OCI-LY7 (cell line): ENCODE results near the gene PRRG2. TPM values are rescaled to one million over a fixed set of nuclear protein-coding genes. Genes with fewer than 3 reads are reported as not detected.
A peak's percentile ranks its signal among the peaks of the same experiment; 100 is the strongest.

Experiments used
- BruUV-seq: library from RNA; stranded (reverse); fragments of 400-500 nt; replicated peaks from 2 replicates; lab custom pipeline; 2021; lab: Mats Ljungman, UMichigan
- CTCF ChIA-PET: fragments of 300-600 bp; sonication (Branson Sonifier 250); formaldehyde crosslinking; loops from one replicate; lab custom pipeline; 2022; ENCODE audit warnings: antibody characterized with exemption; ENCODE audit not compliant: unreplicated experiment; lab: Charles Lee
- POLR2A ChIA-PET: fragments of 300-600 bp; sonication (Branson Sonifier 250); formaldehyde crosslinking; loops from one replicate; lab custom pipeline; 2022; ENCODE audit warnings: antibody characterized with exemption; lab: Charles Lee
- DNase-seq: peaks from one replicate; pipeline ENCODE4 v3.0.0-alpha.2; 2015; ENCODE audit warnings: low spot score
- H2AFZ ChIP-seq: fragments of 200-600 bp; sonication (generic), shearing (Covaris generic); 2 replicates; pipeline ENCODE4 v1.6.1; 2014; ENCODE audit warnings: mild to moderate bottlenecking, antibody characterized with exemption, low read length, moderate library complexity
- H3K27ac ChIP-seq: fragments of 200-600 bp; sonication (generic); 2 replicates; pipeline ENCODE4 v1.5.1; 2014; ENCODE audit warnings: mixed run types, low read depth, mild to moderate bottlenecking, moderate library complexity, low read length, inconsistent platforms; ENCODE audit not compliant: poor library complexity, severe bottlenecking
- H3K36me3 ChIP-seq: fragments of 200-600 bp; sonication (generic); 2 replicates; pipeline ENCODE4 v1.6.1; 2014; ENCODE audit warnings: mild to moderate bottlenecking, antibody characterized with exemption, low read length, moderate library complexity, mixed read lengths; ENCODE audit not compliant: insufficient read depth
- H3K4me1 ChIP-seq: fragments of 200-600 bp; sonication (generic); 2 replicates; pipeline ENCODE4 v1.5.1; 2014; ENCODE audit warnings: mild to moderate bottlenecking, low read length; ENCODE audit not compliant: insufficient read depth, poor library complexity, severe bottlenecking
- H3K4me2 ChIP-seq: fragments of 200-600 bp; sonication (generic); 2 replicates; pipeline ENCODE4 v1.6.1; 2014; ENCODE audit warnings: mild to moderate bottlenecking, low read length
- H3K4me3 ChIP-seq: fragments of 200-600 bp; sonication (generic); 2 replicates; pipeline ENCODE4 v1.5.1; 2014; ENCODE audit warnings: mild to moderate bottlenecking, low read depth, low read length; ENCODE audit not compliant: poor library complexity, severe bottlenecking
- H3K79me2 ChIP-seq: fragments of 200-600 bp; sonication (generic); 2 replicates; pipeline ENCODE4 v1.6.1; 2016; ENCODE audit warnings: low read depth, mild to moderate bottlenecking, low read length, moderate library complexity, mixed read lengths; ENCODE audit not compliant: insufficient read depth
- H3K9me2 ChIP-seq: fragments of 200-600 bp; sonication (generic); 2 replicates; pipeline ENCODE4 v1.6.1; 2016; ENCODE audit warnings: mild to moderate bottlenecking, low read length, mixed read lengths; ENCODE audit not compliant: insufficient read depth
- H3K9me3 ChIP-seq: fragments of 200-600 bp; sonication (generic); 2 replicates; pipeline ENCODE4 v1.6.1; 2014; ENCODE audit warnings: mild to moderate bottlenecking, mixed run types, low read length, mixed read lengths
- H4K20me1 ChIP-seq: fragments of 200-600 bp; sonication (generic); 2 replicates; pipeline ENCODE4 v1.6.1; 2014; ENCODE audit warnings: mild to moderate bottlenecking, antibody characterized with exemption, low read length, moderate library complexity, mixed read lengths; ENCODE audit not compliant: insufficient read depth
- CTCF ChIP-seq: fragments of 200-600 bp; sonication (generic); conservative IDR thresholded peaks from 2 replicates; pipeline ENCODE4 v1.5.1; 2014; ENCODE audit warnings: mild to moderate bottlenecking, antibody characterized with exemption, low read length, moderate library complexity, mixed read lengths
- EZH2phosphoT487 ChIP-seq: fragments of 200-600 bp; sonication (generic); IDR thresholded peaks from 2 replicates; pipeline ENCODE4 v1.6.1; 2018; ENCODE audit warnings: low read depth, borderline replicate concordance, mild to moderate bottlenecking, mixed run types, antibody characterized with exemption, low read length, moderate library complexity, mixed read lengths
- intact Hi-C: fragments of 100-400 bp; cut with micrococcal nuclease; formaldehyde crosslinking; loops from one replicate; pipeline ENCODE4 v1.10.0; 2022; ENCODE audit not compliant: unreplicated experiment
- total RNA-seq, 2 experiments: library from RNA; depleted of rRNA in 1 of 2; stranded (reverse); fragments of >200 nt in 1 of 2; shearing (Covaris generic) in 1 of 2; gene quantifications; 2 replicates each; pipeline ENCODE4 v1.2.3, GENCODE V29; 2014 to 2022

Gene PRRG2
- total RNA-seq, 2 experiments from 2014 or later, result 2.4 to 2.7 TPM

DNA sequence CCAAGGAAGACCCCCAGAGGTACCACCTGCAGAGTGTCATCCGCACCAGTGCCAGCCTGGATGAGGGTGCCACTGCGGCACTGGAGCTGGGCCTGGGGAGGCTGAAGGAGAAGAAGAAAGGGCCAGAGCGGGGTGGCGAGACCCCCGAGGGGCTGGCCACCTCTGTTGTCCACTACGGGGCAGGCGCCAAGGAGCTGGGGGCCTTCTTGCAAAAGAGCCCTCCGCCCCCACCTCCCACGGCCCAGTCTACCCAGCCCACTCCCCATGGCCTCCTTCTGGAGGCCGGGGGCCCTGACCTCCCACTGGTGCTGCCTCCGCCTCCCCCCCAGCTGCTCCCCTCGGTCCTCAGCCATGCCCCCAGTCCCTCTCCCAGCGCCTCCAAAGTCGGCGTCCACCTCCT lies 15.3 kb downstream of the PRRG2 start:
- POLR2A ChIA-PET, result interaction anchor here (0.7 kb wide), 1 partner anchor 44 kb away, joined by 3 read pairs; no protein-coding TSS in a partner anchor
- CTCF ChIA-PET, result no interaction called here
- Histone ChIP-seq H3K9me3 (no peaks in the 10 kb centered on the region), H2AFZ (no peak overlapping the region), H3K79me2 (peaks cover 25% of the 10 kb centered on the region), H3K27ac (no peak overlapping the region), H3K36me3 (peaks cover 76% of the 10 kb centered on the region), H3K4me2 (no peak overlapping the region), H3K9me2 (no peaks in the 10 kb centered on the region), H4K20me1 (peaks cover 8% of the 10 kb centered on the region; the same call in 1 of the 2 replicates), H3K4me1 (peaks cover 8% of the 10 kb centered on the region), H3K4me3 (no peak overlapping the region)
- intact Hi-C loops, result no loop called here
- no peak for DNase-seq
- no TSS peak for BruUV-seq
- no peak for TF ChIP-seq CTCF
- TF ChIP-seq EZH2phosphoT487, result no peak

DNA sequence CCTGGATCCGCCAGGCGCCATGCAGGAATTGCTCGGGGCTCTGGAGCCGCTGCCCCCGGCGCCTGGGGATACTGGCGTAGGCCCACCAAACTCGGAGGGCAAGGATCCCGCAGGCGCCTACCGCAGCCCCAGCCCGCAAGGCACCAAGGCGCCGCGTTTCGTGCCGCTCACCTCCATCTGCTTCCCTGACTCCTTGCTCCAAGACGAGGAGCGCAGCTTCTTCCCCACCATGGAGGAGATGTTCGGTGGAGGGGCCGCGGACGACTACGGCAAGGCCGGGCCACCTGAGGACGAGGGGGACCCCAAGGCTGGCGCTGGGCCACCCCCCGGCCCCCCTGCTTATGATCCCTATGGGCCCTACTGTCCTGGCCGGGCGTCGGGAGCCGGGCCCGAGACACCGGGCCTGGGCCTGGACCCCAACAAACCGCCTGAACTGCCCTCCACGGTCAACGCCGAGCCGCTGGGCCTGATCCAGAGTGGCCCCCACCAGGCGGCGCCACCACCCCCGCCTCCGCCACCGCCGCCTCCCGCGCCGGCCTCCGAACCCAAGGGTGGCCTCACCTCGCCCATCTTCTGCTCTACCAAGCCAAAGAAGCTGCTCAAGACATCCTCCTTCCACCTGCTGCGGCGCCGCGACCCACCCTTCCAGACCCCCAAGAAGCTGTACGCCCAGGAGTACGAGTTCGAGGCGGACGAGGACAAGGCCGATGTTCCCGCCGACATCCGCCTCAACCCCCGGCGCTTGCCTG lies 16.0 kb downstream of the PRRG2 start:
- CTCF ChIA-PET, result no interaction called here
- peaks cover 19% of the 10 kb centered on the region for H3K79me2 ChIP-seq
- H3K36me3 ChIP-seq, result peaks cover 82% of the 10 kb centered on the region
- no peak overlapping the region for H3K4me2 ChIP-seq
- no peak overlapping the region for H3K27ac ChIP-seq
- no peak overlapping the region for H2AFZ ChIP-seq
- intact Hi-C loops, result no loop called here
- H3K4me3 ChIP-seq, result no peak overlapping the region
- TF ChIP-seq CTCF (no peak), EZH2phosphoT487 (no peak)
- peaks cover 8% of the 10 kb centered on the region; the same call in 1 of the 2 replicates for H4K20me1 ChIP-seq
- peaks cover 8% of the 10 kb centered on the region for H3K4me1 ChIP-seq
- no peaks in the 10 kb centered on the region for H3K9me2 ChIP-seq
- POLR2A ChIA-PET, result no interaction called here
- H3K9me3 ChIP-seq, result no peaks in the 10 kb centered on the region
- DNase-seq, result no peak
- TSS peak; percentile 24 for BruUV-seq

- POLR2A ChIA-PET, result no interaction called here
- H3K4me3 ChIP-seq, result no peak overlapping the region
- peaks cover 14% of the 10 kb centered on the region for H3K79me2 ChIP-seq
- no peak overlapping the region for H3K27ac ChIP-seq
- H3K9me2 ChIP-seq, result no peaks in the 10 kb centered on the region
- TF ChIP-seq EZH2phosphoT487, result no peak
- TF ChIP-seq CTCF, result no peak
- H3K9me3 ChIP-seq, result no peaks in the 10 kb centered on the region
- BruUV-seq, result no TSS peak
- peaks cover 8% of the 10 kb centered on the region for H3K4me1 ChIP-seq
- peaks cover 8% of the 10 kb centered on the region; the same call in 1 of the 2 replicates for H4K20me1 ChIP-seq
- no peak overlapping the region for H3K4me2 ChIP-seq
- CTCF ChIA-PET, result no interaction called here
- H3K36me3 ChIP-seq, result peaks cover 87% of the 10 kb centered on the region
- H2AFZ ChIP-seq, result no peak overlapping the region
- intact Hi-C loops, result no loop called here
- DNase-seq, result no peak
These were observed 16.5 kb downstream of the PRRG2 start for GRCh38 chr19:49597703-49597974.
